GM19452 (cell line): Measurements from ENCODE around the gene MAB21L4.

ENCODE experiments used
- ATAC-seq: cut with Tn5 transposase; IDR thresholded peaks from one replicate; pipeline ENCODE4 v1.9.1; 2021; ENCODE audit not compliant: unreplicated experiment

Gene MAB21L4

DNA sequence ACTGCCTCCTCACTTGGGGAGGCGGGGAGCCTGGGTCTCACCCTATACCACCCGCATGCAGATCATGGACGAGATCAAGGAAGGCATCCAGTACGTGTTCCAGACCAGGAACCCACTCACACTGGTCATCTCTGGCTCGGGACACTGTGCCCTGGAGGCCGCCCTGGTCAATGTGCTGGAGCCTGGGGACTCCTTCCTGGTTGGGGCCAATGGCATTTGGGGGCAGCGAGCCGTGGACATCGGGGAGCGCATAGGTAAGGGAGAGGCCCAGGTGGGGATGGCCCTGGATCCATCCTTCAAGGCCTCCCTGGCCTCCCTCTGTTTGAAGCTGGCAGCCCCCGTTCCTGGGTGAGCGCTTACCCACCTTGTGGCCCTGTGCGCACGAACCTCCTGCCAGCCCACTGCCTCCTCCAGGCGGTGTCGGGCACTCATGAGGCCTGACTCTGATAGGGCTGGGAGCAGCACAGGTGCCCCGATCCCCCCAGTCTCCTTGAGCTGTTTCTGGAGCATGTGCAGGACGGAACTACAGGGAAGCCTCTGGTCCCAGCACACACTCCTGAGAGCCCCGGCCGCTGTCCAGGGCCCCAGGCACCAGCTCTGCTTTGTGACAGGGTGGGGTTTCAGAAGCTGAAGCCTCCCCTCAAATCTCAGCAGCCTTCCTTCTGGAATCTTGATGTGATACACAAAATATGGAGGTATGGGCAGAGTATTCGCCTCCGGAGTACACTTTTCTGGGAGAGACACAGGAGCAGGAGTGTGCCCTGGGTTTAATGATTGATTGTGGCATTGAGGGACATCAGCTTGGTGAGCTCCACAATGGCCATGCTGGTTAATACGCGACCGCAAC is 26.6 kb downstream of the MAB21L4 start:
- no peak for ATAC-seq

DNA sequence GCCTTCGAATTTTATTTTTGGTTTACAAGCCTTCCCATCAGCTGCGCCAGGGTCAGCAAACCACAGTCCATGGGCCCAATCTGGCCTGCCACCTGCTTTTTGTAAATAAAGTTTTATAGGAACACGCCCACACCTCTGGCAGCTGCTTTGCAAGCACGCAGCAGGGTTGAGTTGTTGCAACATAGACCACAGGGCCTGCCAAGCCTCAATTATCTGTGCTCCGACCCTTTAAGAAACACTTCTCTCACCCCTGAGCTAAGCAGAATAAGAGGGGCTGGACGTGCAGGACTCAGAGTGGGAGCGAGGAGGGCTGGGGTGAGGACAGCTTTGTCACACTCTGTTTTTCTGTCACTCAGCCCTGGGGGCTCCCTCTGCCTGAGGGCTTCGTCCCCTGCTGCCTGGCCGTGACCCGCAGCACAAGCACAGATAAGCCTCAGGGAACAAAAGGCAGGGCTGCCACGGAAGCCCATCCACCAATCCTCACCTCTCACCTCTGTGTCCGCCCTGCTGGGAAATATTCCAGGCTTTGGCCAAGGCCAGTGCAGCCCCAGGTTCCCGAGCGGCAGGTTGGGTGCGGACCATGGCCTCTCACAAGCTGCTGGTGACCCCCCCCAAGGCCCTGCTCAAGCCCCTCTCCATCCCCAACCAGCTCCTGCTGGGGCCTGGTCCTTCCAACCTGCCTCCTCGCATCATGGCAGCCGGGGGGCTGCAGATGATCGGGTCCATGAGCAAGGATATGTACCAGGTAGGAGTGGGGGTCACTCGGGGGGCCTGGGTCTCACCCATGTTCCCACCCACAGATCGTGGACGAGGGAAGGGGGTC is 27.5 kb downstream of the MAB21L4 start, which contains the start of gene AGXT:
Gene AGXT (plus strand): TSS at position 539 of the 823 bp plus-strand sequence. CDS start 42 bp downstream, at position 581.
- no peak for ATAC-seq

DNA sequence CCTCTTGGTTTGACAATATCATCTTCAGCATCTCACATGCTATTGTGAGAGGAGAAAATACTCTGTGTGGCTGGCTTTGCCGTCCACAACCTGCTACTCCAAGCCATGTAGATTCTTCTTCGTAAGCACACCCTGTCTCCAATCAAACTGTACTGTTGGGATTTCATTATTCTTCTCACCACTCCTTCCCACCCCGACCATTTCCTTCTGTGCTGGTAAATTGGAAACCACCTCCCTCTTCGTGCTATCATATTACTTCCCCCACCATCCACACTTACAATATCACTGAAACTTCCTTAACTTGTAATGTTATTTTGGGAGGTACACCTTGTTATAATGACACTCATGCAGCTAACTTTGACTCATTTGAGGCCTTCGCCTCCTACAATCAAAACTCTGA is 30.6 kb downstream of the MAB21L4 start:
- ATAC-seq: no peak

DNA sequence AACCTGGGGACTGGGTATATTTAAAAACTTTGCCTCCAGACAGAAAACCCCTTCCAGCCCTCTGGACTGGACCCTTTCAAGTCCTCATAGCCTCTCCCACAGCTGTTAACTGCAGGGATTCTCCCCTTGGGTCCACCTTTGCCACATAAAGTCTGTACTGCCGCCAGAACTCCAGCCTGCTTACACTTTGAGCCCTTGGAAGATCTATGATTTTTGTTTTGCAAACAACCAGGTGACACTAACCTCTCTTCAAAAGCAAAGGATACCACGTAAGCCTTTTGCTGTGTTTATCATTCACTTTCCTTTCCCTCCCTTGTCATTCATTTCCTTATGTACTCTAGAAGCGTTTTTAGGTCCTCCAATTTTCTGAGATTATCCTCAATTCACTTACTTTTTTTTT is 31.5 kb downstream of the MAB21L4 start:
- ATAC-seq: no peak

DNA sequence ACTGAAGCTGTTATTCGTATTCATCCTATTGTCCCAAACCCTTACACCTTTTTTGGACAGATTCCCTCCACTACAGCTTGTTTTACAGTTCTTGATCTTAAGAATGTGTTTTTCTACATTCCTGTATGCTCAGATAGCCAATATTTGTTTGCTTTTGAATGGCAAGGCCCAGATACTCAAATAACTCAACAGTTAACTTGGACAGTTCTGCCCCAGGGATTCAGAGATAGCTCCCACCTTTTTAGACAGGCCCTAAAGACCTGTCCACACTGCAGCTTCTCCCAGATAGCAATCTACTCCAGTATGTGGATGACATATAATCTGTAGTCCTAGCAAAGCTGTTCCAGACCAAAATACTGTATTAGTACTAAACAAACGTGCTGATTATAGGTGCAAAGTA is 34.4 kb downstream of the MAB21L4 start:
- ATAC-seq: no peak

DNA sequence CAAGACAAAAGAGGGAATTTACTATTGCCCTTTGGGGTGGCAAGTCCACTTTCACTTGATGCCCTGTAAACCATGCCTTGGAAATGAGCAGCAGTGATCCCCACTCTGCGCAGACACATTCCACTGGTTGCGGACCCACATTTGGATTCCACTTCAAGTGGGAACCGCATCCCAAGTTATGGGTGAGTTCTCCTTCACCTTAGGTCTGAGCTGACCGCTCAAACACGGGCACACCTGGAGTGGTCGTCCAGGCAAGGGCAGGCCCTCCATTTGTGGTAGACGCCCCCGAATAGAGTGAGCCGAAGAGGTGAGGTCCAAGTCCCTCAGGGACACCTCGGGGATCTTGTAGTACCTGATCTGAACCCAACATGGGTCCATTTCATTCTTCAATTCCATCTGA is 37.1 kb downstream of the MAB21L4 start:
- ATAC-seq: no peak

DNA sequence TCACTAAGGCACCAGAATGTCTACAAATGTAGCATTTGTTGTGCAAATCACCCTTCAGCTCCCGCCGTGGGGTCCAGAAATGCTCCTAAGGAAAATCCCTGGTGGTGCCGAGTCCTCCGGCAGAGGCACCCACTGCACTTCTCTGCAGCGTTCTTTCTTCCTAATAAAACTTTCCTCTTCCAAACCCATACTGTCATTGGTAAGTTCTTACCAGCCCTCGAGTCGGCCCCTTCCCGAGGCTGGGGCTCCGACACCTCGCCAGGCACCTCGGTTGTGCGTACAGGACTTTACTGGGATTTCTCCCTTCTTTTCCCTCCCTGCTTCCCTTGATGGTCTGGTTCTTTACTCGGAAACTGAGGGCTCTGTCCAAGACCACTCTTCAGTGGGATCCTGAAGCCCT is 37.6 kb downstream of the MAB21L4 start:
- no peak for ATAC-seq

DNA sequence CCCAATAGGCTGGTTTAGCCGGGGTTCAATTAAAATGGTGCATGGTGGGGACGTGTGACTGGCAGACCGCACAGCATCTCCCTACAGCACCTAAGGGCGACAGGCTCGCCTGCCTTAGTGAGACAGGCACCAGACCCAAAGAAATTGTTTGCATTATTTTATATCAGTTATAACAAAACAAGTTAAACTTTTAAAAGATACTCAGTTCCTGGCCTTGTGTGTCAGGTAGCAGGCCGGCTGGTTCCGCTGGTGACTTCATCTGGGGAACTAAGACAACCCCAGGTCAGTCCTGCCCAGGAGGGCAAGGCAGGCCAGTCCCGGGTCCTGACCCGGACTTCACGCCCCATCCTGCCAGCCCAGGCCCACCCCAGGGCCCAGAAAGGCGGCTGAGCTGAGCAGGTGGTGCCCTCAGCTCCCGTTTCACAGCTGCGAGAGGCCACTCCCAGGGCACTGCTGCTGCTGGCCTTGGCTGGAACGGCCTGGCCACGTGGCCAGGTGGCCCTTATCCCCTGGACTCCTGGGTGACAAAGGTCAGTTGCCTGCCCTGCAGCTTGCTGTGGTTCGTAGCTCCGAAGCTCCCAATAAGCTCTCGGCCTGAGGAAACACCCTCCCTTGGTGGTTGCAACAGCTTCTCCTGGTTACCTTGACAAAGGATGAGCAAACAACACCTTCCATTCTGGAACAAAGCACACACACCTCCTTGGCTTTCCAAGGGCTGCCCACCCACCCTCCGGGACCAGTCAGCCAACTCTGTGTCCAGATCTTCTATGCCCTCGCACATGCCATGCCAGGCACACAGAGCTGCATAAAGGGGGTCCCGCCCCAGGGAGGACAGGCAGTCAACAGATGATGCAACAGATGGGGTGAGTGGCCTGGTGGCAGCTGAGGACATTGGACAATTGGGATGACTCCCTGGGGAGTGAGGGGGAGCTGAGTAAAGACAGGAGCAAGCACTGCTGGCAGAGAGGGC is 38.6 kb downstream of the MAB21L4 start:
- no peak for ATAC-seq

DNA sequence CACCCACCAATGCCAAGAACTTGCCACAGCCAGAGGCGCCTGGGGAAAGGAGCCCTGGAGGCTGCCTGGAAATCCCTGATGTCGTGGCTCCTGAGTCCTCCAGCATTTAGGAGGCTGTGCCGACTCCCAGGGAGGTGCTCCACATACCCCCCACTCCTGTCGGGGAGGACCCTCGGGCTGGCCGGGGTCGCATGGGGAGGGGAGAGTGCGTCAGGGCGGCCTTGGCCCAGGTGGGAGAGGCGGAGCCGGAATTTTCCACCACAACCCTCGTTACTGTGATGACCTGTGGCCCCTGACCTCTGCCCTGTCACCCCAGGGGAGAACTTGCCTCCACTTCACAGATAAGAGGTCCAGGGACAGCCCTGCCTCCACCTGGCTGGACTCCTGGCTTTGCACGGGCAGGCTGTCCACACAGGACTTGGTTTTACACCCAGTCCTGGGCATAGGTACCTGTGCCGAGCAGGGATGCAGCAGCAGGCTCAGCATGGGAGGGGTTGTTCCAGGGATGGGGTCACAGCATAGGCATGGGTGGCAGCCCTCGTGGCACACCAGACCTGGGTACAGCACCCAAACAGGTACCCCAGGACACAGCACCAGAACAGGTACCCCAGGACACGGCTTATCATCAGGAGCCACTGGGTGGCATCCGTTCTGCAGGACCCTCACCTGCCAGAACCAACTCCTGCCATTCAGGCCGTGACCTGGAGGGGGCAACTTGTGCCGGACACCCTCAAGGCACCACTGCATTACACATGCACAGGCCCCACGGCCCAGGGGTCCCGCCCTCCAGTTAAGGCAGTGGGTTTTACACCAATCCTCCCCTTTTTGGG is 39.6 kb downstream of the MAB21L4 start:
- no peak for ATAC-seq

DNA sequence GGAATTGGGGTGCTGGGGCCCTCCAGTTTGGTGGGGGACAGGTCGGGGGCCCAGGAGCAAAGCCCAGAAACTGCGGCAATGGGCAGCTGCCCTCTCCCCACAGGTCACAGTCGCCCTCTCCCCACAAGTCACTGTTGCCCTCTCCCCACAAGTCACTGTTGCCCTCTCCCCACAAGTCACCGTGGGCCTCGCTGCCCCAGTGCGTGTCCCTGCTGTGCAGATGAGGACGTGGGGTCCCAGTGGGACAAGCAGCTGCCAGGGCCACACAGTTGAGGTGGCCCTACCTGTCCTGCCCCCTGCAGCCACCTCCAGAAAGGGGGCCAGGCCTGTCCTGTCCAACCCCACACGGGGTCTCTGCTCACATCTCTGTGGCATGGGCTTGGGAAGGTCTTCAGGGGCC is 40.3 kb downstream of the MAB21L4 start:
- no peak for ATAC-seq

DNA sequence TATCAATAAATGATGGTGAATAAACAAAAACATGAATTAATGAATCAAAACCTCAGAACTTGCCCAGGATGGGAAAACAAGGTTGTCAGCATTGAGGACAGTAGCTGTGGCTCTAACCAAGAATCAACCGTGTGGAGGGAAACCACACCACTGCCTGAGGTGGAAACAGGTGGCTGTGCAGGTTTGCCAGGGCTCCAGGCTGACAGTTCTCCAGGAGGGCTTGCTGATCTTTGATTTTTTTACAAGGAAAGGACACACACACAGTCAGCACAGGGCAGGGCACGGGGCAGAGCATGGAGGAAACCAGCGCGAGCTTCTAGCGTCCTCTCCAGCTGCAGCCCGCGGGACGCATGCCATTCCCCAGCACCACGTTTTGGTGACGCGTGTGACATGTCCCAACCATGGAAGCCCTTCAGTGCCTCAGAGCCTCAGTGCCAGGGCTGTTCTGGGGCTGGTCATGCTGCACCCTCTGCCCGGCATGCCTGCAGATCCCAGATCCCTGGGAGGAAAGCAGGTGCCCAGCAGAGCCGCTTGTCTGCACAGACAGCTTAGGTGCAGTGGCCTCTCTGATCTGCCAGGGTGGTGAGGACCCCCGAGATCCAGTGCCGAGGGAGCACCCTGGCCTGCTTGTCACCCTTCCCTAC is 43.2 kb downstream of the MAB21L4 start:
- no peak for ATAC-seq

DNA sequence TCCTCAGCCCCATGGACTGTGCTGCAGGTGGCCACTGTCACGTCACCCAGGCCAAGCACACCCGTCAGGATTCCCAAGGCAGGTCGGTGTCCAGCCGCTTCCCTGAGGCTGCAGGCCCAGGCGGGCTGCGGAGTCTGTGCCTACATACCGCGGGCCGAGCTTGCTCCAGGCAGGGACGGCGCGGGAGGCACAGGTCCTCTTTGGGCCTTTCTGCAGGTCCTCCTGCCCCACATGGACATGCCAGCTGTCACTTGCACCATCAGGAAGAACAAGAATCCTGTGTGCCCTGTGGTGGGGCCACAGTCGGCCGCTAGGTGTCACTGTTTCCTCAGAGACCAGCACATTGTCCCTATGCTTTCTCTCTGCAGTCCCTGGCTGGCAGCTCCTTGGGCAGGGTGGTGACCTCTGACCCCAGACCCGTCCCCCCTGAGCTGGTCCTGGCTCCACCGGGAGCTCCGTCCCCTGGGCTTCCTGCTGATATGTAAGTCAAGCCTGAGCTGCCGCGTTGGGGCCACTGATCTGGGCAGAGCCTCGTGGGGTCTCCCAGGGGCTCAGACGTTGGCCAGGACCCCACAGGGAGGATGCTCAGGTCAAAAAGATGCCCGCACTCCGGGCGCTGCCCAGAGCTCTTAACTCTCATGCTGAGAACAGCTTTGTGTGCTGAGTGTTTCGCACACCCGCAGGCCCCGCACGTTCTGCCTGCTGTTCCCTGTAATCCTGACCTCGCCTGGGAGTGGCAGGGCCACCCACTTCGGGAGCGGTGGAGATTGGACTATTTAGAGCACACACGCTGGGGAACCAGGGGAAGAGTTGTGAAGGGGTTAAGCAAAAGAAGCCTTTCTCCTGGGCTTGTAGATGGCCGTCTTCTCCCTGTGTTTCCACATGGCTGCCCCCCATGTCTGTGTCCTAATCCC is 44.6 kb downstream of the MAB21L4 start:
- no peak for ATAC-seq

DNA sequence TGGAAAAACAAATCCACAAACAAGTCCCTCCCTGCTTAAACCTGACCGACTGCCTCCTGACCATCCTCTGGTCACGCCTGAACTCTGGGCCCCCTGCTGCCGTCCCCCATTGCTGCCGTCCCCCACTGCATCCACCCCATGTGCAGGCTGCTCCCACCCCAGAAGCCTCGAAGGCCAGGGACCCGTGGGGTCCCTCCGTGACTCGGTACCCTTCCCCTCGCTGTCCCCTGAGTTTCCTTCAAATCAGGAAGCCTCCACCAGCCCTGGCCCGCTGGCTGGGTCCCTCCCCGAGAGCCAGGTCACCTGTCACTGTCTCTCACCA is 45.2 kb downstream of the MAB21L4 start:
- no peak for ATAC-seq

DNA sequence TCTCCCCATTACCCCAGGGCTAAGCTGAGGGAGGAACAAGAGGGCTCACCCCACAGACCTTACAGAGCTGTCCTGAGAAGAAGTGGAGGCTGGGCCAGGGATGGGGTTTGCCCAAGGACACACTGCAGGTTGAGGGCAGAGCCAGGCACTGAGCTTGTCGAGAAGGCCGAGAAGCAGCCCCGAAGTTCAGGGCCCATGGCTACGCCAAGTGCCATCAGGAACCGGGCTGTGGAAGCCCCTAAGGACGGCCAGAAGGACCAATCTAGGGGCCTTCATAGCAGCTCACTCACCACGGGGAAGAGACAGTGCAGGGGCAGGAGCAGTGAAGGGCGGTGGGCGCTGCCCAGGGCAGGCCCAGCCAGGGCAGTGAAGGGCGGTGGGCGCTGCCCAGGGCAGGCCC is 45.9 kb downstream of the MAB21L4 start:
- ATAC-seq: no peak

DNA sequence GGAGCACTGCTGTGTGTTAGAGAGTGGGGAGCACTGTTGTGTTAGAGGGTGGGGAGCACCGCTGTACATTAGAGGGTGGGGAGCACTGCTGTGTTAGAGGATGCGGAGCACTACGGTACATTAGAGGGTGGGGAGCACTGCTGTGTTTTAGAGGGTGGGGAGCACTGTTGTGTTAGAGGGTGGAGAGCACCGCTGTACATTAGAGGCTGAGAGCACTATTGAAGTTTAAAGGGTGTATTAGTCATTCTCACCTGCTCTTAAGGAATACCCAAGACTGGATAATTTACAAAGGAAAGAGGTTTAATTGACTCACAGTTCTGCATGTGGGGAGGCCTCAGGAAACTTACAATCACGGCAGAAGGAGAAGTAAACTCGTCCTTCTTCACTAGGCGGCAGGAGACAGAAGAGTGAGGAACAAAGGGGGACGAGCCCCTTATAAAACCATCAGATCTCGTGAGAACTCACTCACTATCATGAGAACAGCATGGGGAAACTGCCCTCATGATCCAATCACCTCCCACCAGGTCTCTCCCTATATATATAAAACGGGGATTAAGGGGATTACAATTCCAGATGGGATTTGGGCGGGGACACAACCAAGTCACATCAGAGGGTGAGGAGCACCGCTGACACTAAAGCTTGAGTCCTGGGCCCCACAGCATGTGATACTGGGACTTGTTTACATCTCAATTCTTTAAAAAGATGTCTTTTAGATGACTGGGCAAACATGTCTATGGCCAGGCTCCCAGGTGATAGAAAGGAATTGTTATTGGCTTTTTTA is 46.9 kb downstream of the MAB21L4 start:
- no peak for ATAC-seq

DNA sequence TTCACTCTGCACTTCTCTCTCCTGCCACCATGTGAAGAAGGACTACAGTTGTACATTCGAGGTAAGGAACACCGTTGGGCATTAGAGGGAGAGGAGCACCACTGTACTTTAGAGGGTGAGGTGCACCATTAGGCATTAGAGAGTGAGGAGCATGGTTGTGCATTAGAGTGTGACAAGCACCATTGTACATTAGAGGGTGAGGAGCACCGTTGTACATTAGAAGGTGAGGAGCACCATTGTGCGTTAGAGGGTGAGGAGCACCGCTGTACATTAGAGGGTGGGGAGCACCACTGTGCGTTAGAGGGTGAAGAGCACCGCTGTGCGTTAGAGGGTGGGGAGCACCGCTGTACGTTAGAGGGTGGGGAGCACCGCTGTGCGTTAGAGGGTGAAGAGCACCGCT is 48.1 kb downstream of the MAB21L4 start:
- no peak for ATAC-seq

DNA sequence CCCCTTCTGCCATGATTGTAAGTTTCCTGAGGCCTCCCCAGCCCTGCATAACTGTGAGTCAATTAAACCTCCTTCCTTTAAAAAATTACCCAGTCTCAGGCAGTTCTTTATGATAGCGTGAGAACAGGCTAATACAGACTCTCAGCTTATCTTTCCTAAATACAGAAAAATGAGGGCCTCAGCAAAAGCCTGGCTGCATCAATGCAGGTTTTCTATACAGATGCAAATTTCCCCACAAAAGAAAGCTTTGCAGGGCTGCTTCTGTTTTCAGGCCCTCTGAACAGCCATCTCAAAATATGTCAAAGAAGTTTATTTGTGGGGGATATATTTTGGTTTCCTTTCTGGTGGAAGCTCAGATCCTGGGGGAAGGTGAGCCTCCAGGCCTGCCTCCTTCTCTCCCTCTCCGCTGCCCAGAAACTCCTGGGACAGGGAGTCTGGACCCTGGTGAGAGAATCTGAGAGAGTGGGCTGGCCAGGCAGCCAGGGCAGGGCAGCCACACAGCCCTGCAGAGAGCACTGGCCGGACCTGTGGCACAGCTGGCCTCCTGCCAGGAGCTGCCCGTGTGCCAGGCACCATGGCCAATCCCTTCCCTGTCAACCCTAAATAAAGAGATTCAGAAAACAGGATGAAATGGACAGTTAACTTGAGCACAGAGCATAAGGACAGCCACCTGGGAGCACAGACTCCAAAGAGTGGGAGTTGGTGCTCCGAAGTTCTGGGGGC is 48.9 kb downstream of the MAB21L4 start:
- no peak for ATAC-seq
